ENCODE measurements around the gene C19orf85. TPM values are rescaled to one million over a fixed set of nuclear protein-coding genes. Genes with fewer than 3 reads are reported as not detected.

The C19orf85 gene
- polyA plus RNA-seq, 1 of the 3 experiments (the other 2 are of a cell fraction): not detected

- TF ChIP-seq MEF2A (IDR thresholded peaks at IDR 0.05; ENCODE audit: borderline replicate concordance, low read depth) (no peak), NFIC (IDR thresholded peaks at IDR 0.05; ENCODE audit: borderline replicate concordance) (no peak), ZBTB33 (IDR thresholded peaks at IDR 0.05; ENCODE audit: borderline replicate concordance, low read depth) (no peak), FOXJ3 (CRISPR knock-in tag; IDR thresholded peaks at IDR 0.05) (no peak)
Measured at GRCh38 chr19:55481148-55481793, 16.7 kb upstream of the C19orf85 start (continued).

- Histone ChIP-seq H2AFZ (ENCODE audit: low read depth) (no peak overlapping the region), H3K9ac (no peak overlapping the region), H3K4me2 (no peak overlapping the region), H3F3A (replicated peaks; ENCODE audit: insufficient read depth) (peaks cover 6% of the 10 kb centered on the region), H3K27ac (ENCODE audit: low read depth in 2 of 2, low read length in 1 of 2) (no peak overlapping the region), H4K20me1 (ENCODE audit: insufficient read depth) (no peaks in the 10 kb centered on the region), H3K9me2 (no peaks in the 10 kb centered on the region), H3K79me2 (ENCODE audit: insufficient read depth) (peaks cover 35% of the 10 kb centered on the region), H3K4me3 (ENCODE audit: low read depth in 2 of 2, low read length in 1 of 2) (no peak overlapping the region), H3K4me1 (ENCODE audit: control insufficient read depth in 1 of 2, insufficient read depth in 2 of 2, low read depth in 1 of 2, low read length in 1 of 2) (peaks cover 17 to 23% of the 10 kb centered on the region in 2 experiments; a peak in 3 of 4 replicates), H3K36me3 (replicated peaks in 1 of 2; ENCODE audit: control insufficient read depth in 1 of 2, insufficient read depth in 2 of 2, low read length in 1 of 2) (peaks cover 0 to 7% of the 10 kb centered on the region in 2 experiments), H3K9me3 (no peaks in the 10 kb centered on the region), H3K27me3 (ENCODE audit: insufficient read depth) (no peaks in the 10 kb centered on the region)
- DNase-seq: no peak
- CTCF ChIA-PET: interaction anchor here (5.7 to 7.8 kb wide), 2 partner anchors 12 to 24 kb away, joined by 45 to 46 read pairs; no protein-coding TSS in a partner anchor
- 88% methylated on average over 12 of the region's 15 CpGs for WGBS (ENCODE audit: low lambda C conversion rate)
- POLR2A ChIA-PET: no interaction called here
- TF ChIP-seq ZBTB33 (IDR thresholded peaks at IDR 0.05; ENCODE audit: borderline replicate concordance, low read depth) (no peak), TEAD4 (IDR thresholded peaks at IDR 0.05; ENCODE audit: borderline replicate concordance, insufficient read depth) (no peak), SMC3 (IDR thresholded peaks at IDR 0.05; ENCODE audit: low read depth, low read length) (no peak)
Measured at GRCh38 chr19:55479451-55480230, 15.1 kb upstream of the C19orf85 start.

GRCh38 chr19:55479045-55479444, 14.5 kb upstream of the C19orf85 start:
- Histone ChIP-seq H3K36me3 (replicated peaks in 1 of 2; ENCODE audit: control insufficient read depth in 1 of 2, insufficient read depth in 2 of 2, low read length in 1 of 2) (peaks cover 0 to 7% of the 10 kb centered on the region in 2 experiments), H3F3A (replicated peaks; ENCODE audit: insufficient read depth) (peaks cover 11% of the 10 kb centered on the region), H3K27ac (ENCODE audit: low read depth in 2 of 2, low read length in 1 of 2) (no peak overlapping the region), H4K20me1 (ENCODE audit: insufficient read depth) (no peaks in the 10 kb centered on the region), H3K27me3 (ENCODE audit: insufficient read depth) (no peaks in the 10 kb centered on the region), H3K4me3 (ENCODE audit: low read depth in 2 of 2, low read length in 1 of 2) (no peak overlapping the region), H3K4me1 (ENCODE audit: control insufficient read depth in 1 of 2, insufficient read depth in 2 of 2, low read depth in 1 of 2, low read length in 1 of 2) (peaks cover 11 to 17% of the 10 kb centered on the region in 2 experiments; a peak in 3 of 4 replicates), H2AFZ (ENCODE audit: low read depth) (no peak overlapping the region), H3K4me2 (no peak overlapping the region), H3K9ac (no peak overlapping the region), H3K9me2 (no peaks in the 10 kb centered on the region), H3K9me3 (no peaks in the 10 kb centered on the region), H3K79me2 (ENCODE audit: insufficient read depth) (peaks cover 31% of the 10 kb centered on the region)
- ChIA-PET POLR2A (no interaction called here), CTCF (interaction anchor here (5.7 to 7.8 kb wide), 2 partner anchors 12 to 25 kb away, joined by 45 to 46 read pairs; no protein-coding TSS in a partner anchor)
- WGBS (ENCODE audit: low lambda C conversion rate): 95% methylated on average over 17 of the region's 17 CpGs
- TF ChIP-seq NFIC (IDR thresholded peaks at IDR 0.05; ENCODE audit: borderline replicate concordance) (no peak), MAX (IDR thresholded peaks at IDR 0.05; ENCODE audit: low read depth) (no peak), EP300 (IDR thresholded peaks at IDR 0.05; ENCODE audit: borderline replicate concordance in 1 of 2, low read depth in 1 of 2, low read length in 1 of 2) (no peak), MEF2A (IDR thresholded peaks at IDR 0.05; ENCODE audit: borderline replicate concordance, low read depth) (no peak), CHD2 (IDR thresholded peaks at IDR 0.05; ENCODE audit: low read length, partially characterized antibody) (no peak)
- no peak for DNase-seq

All from SK-N-SH (cell line).